HL-60 (cell line): ENCODE measurements around the gene SECISBP2L.

ENCODE experiments used
- CTCF ChIP-seq: IDR thresholded peaks from one replicate; pipeline ENCODE4 v1.5.1; 2011; ENCODE audit warnings: low read length, control low read depth, inconsistent platforms; ENCODE audit not compliant: insufficient read depth
- POLR2AphosphoS5 ChIP-seq: IDR thresholded peaks from 2 replicates; pipeline ENCODE4 v1.6.1; 2012; ENCODE audit warnings: low read depth
- SPI1 ChIP-seq: IDR thresholded peaks from 2 replicates; pipeline ENCODE4 v1.6.1; 2012; ENCODE audit warnings: low read depth, mild to moderate bottlenecking, borderline replicate concordance

- TF ChIP-seq CTCF (no peak), SPI1 (no peak), POLR2AphosphoS5 (no peak)
These were observed 100.0 kb downstream of the SECISBP2L start for GRCh38 chr15:48946074-48946839.
